Measurements from ENCODE around the gene CFAP46.

CFAP46 gene

GRCh38 chr10:132961787-132962622 lies 19.6 kb upstream of the CFAP46 start:
- TF ChIP-seq RARB (CRISPR knock-in tag; IDR thresholded peaks at IDR 0.05) = no peak
- no peak for TF ChIP-seq ZFP3 (CRISPR knock-in tag; IDR thresholded peaks at IDR 0.05)
- TF ChIP-seq OSR1 (CRISPR knock-in tag; IDR thresholded peaks at IDR 0.05) = no peak
- no peak for TF ChIP-seq ARNTL (CRISPR knock-in tag; IDR thresholded peaks at IDR 0.05; ENCODE audit: borderline replicate concordance, low read depth)
- no peak for TF ChIP-seq ZC3H10 (CRISPR knock-in tag; IDR thresholded peaks at IDR 0.05)
- no peak for TF ChIP-seq GLIS3 (CRISPR knock-in tag; IDR thresholded peaks at IDR 0.05)
- TF ChIP-seq ISL1 (CRISPR knock-in tag; IDR thresholded peaks at IDR 0.05) = no peak
- no peak for TF ChIP-seq TCF4 (CRISPR knock-in tag; IDR thresholded peaks at IDR 0.05; ENCODE audit: borderline replicate concordance)
- TF ChIP-seq ESRRG (CRISPR knock-in tag; IDR thresholded peaks at IDR 0.05) = no peak
- no peak for TF ChIP-seq POU6F1 (CRISPR knock-in tag; IDR thresholded peaks at IDR 0.05; ENCODE audit: borderline replicate concordance, low read depth)
- no peak for TF ChIP-seq BACH2 (CRISPR knock-in tag; IDR thresholded peaks at IDR 0.05; ENCODE audit: borderline replicate concordance)
- TF ChIP-seq ZNF565 (CRISPR knock-in tag; conservative IDR thresholded peaks at IDR 0.05; ENCODE audit: low read depth) = no peak
- no peak for TF ChIP-seq ZNF8 (CRISPR knock-in tag; IDR thresholded peaks at IDR 0.05)
- ATAC-seq = peak; percentile 77

- TF ChIP-seq CREB5 (CRISPR knock-in tag; IDR thresholded peaks at IDR 0.05; ENCODE audit: low read depth) (no peak), BACH2 (CRISPR knock-in tag; IDR thresholded peaks at IDR 0.05; ENCODE audit: borderline replicate concordance) (no peak), ESRRG (CRISPR knock-in tag; IDR thresholded peaks at IDR 0.05) (no peak), ZFP30 (CRISPR knock-in tag; IDR thresholded peaks at IDR 0.05) (no peak), ISL1 (CRISPR knock-in tag; IDR thresholded peaks at IDR 0.05) (no peak), ARNTL (CRISPR knock-in tag; IDR thresholded peaks at IDR 0.05; ENCODE audit: borderline replicate concordance, low read depth) (no peak), ZC3H10 (CRISPR knock-in tag; IDR thresholded peaks at IDR 0.05) (no peak), TOX (CRISPR knock-in tag; IDR thresholded peaks at IDR 0.05; ENCODE audit: borderline replicate concordance) (no peak), ZNF565 (CRISPR knock-in tag; conservative IDR thresholded peaks at IDR 0.05; ENCODE audit: low read depth) (no peak), ZFP3 (CRISPR knock-in tag; IDR thresholded peaks at IDR 0.05) (no peak), ZNF8 (CRISPR knock-in tag; IDR thresholded peaks at IDR 0.05) (no peak), GLIS3 (CRISPR knock-in tag; IDR thresholded peaks at IDR 0.05) (no peak), PPARA (CRISPR knock-in tag; IDR thresholded peaks at IDR 0.05; ENCODE audit: borderline replicate concordance) (no peak)
- ATAC-seq = no peak
Measured at GRCh38 chr10:132961420-132961786, 19.0 kb upstream of the CFAP46 start.

- TF ChIP-seq ARNTL (CRISPR knock-in tag; IDR thresholded peaks at IDR 0.05; ENCODE audit: borderline replicate concordance, low read depth) (no peak), TCF4 (CRISPR knock-in tag; IDR thresholded peaks at IDR 0.05; ENCODE audit: borderline replicate concordance) (no peak), ZNF8 (CRISPR knock-in tag; IDR thresholded peaks at IDR 0.05) (no peak), PPARA (CRISPR knock-in tag; IDR thresholded peaks at IDR 0.05; ENCODE audit: borderline replicate concordance) (no peak), GLIS3 (CRISPR knock-in tag; IDR thresholded peaks at IDR 0.05) (no peak), ZFP3 (CRISPR knock-in tag; IDR thresholded peaks at IDR 0.05) (no peak), ESRRG (CRISPR knock-in tag; IDR thresholded peaks at IDR 0.05) (no peak), ISL1 (CRISPR knock-in tag; IDR thresholded peaks at IDR 0.05) (no peak), CSDC2 (CRISPR knock-in tag; IDR thresholded peaks at IDR 0.05) (no peak), ZNF70 (CRISPR knock-in tag; IDR thresholded peaks at IDR 0.05) (no peak), SNAI2 (CRISPR knock-in tag; IDR thresholded peaks at IDR 0.05) (no peak), PATZ1 (CRISPR knock-in tag; IDR thresholded peaks at IDR 0.05; ENCODE audit: borderline replicate concordance) (no peak), ZNF565 (CRISPR knock-in tag; conservative IDR thresholded peaks at IDR 0.05; ENCODE audit: low read depth) (no peak), RARB (CRISPR knock-in tag; IDR thresholded peaks at IDR 0.05) (no peak), ZFP30 (CRISPR knock-in tag; IDR thresholded peaks at IDR 0.05) (no peak), BACH2 (CRISPR knock-in tag; IDR thresholded peaks at IDR 0.05; ENCODE audit: borderline replicate concordance) (no peak), POU6F1 (CRISPR knock-in tag; IDR thresholded peaks at IDR 0.05; ENCODE audit: borderline replicate concordance, low read depth) (no peak), CREB5 (CRISPR knock-in tag; IDR thresholded peaks at IDR 0.05; ENCODE audit: low read depth) (no peak)
- ATAC-seq = no peak
Measured at GRCh38 chr10:132960631-132961419, 18.5 kb upstream of the CFAP46 start.

Measured in SK-N-SH treated with all-trans-retinoic acid at 6 μM for 48 hours (cell line).